NCI-H2171 (cell line): ENCODE measurements around the gene GNAT2.

Experiments used
- DNase-seq: peaks from one replicate; lab custom pipeline; 2025; lab: John Stamatoyannopoulos, UW

Gene GNAT2

DNA sequence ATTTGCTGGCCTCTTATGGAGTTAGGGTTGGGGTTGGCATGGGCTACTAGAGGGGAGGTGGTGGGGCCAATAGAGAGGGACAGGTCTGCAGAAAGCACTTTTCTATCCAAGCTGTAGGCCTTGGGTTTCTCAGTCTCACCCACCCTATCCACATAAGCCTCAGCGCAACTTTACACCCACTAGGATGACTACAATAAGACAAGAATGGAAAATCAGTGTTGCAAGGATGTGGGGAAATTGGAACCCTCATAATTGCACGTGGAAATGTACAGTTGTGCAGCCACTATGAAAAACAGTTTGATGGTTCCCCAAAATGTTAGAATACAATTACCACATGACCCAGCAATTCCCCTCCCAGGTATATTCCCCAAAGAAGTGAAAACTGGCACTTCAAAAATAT, 22.4 kb upstream of the GNAT2 start:
- no peak for DNase-seq

DNA sequence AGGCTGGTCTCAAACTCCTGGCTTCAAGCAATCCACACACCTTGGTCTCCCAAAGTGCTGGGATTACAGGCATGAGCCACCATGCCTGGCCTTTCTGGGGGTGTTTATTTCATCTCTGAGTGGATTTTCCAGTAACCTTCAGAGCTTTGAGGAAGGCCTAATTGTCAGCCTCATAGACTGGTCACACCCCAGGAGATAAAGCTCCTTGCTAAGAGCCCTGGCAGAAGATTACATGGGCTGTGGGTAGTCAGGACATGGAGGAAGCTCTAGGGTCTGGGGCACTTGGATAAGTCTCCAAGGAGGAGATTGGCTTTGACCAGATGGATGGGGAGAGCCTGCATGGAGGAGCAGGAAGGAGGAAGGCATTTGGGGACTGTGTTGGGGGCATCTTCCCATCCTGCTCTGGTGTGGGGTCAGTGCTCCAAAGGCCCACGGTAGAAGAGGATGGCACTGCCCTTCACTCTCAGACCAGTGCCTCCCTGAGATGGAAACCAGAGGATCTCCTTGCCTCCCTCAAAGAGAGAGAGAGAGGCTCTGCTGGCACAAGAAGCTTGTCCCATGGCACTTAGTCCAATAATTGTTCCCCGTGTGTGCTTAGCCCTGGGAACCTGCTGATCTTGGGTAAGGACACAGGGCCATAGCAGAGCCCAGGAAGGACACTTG, 21.8 kb upstream of the GNAT2 start:
- DNase-seq = no peak

- no peak for DNase-seq
These were observed 21.0 kb upstream of the GNAT2 start for GRCh38 chr1:109640285-109640865.

GRCh38 chr1:109639841-109640184, 20.4 kb upstream of the GNAT2 start:
- no peak for DNase-seq

DNA sequence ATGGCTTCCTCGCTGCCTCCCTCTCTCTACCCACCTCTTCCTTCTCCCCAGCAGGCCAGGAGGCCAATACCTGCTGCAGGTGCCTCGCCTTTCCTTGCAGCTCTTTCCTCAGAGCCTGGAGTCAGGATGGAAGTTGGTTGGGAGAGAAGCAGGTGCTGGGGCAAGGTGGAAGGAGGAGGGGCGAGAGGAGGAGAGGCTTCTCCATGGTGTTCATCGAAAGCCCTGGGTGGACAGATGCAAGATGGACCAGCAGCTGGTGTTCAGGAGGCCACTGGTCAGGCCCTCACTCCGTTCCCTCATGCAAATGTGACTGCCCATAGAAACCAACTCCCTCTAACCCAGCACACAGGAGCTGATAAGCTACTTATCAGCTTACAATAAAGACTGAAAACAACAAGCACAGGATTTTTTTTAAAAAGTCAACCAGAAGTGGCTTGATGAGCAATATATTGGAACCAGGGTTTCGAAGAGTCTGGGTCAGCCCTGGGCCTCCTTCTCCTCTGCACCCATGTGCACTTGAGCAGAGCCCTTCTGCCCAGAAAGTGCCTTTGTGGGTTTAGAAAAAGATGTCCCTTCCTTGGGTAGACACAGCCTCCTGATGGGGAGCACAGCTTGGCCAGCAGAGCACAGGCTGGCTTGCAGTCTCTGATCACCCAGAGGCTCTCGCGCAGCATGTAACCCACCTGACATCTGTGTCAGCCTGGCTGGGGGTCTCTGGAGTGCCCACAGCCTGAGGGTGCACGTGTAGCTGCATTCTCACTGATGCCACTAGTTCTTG, 19.8 kb upstream of the GNAT2 start:
- DNase-seq = no peak

GRCh38 chr1:109637446-109637845, 18.0 kb upstream of the GNAT2 start:
- DNase-seq = no peak

DNA sequence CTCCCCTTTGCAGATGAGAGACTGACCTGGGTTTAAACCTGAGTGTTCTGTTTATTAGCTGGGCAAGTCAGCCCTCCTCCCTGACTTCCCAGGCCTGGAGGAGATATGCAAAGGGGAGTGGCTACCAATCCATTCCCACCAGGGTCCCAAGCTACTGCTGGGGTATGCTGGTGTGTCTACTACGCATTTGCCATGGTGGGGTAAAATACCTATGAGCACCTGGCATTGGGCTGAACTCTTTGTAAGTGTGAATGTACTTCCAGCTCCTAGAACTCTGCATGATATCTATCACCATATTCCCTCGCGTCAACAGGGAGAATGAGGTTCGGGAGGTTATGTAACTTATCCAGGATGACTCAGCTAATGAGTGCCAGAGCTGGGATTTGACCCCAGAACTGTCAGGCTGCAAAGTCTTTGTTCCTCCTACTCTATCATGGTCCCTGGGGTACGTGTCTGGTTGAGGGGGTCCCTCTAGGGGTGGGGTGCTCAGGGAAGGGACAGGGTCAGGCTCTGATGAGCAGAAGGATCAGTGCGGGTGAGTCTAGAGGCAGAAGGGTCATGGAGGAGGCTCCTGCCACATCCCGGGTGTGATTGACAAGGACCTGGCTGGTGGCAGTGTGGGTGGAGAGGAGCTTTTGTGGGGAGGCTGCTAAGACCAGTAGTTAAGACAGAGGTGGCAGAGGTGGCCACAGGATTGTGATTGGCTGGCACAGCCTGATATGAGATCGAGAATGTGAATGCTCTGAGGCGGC, 17.0 kb upstream of the GNAT2 start:
- DNase-seq = no peak

- no peak for DNase-seq
These were observed 16.4 kb upstream of the GNAT2 start for GRCh38 chr1:109635862-109636200.

DNA sequence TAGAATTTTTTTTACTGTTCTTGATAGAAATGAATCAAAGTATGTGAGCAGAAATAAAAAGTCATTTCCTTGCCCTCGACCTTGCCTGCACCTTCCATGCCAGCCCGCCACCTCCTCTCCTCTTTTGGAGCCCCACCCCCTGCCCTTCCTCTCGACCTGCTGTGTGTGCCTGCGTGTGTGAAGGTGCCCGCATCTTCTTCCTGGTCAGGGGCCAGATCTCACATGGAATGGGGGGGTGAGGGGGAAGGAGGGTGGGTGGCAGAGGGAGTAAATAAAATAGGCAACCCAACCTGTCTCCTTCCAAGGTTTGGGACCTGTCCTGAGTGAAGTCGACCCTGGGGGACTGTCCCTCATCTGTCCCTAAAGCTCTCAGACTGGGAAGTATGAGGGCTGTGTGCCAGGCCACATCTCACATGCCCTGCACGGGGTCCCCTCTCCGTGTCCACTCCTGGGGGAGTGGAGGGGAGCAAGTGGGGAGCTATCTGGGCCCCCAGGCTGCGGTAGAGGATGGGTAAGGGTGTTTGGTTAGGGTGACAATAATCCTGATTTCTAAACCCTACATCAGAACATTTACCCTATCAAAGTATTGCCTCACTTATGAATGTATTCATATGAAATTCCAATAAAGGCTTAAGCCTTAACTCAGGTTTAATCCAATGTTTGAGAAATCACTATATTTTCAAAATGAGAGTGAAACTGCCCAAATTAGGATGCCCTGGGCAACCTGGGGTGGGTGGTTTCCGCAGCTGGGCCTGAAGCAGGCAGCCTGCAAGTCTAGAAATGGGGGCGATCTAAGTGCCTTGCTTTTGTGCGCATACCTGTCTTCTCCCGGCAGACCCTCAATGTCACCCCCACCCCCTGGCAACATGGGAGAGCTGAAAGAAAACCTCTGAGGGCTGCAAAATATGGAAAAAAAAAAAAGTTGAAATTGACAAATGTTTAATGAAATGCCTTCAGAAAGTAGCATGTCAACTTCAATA, 15.6 kb upstream of the GNAT2 start:
- DNase-seq = no peak

- no peak for DNase-seq
These were observed 14.9 kb upstream of the GNAT2 start for GRCh38 chr1:109634292-109634691.

- DNase-seq = peak; percentile 81
These were observed 13.4 kb upstream of the GNAT2 start for GRCh38 chr1:109632671-109633346.

DNA sequence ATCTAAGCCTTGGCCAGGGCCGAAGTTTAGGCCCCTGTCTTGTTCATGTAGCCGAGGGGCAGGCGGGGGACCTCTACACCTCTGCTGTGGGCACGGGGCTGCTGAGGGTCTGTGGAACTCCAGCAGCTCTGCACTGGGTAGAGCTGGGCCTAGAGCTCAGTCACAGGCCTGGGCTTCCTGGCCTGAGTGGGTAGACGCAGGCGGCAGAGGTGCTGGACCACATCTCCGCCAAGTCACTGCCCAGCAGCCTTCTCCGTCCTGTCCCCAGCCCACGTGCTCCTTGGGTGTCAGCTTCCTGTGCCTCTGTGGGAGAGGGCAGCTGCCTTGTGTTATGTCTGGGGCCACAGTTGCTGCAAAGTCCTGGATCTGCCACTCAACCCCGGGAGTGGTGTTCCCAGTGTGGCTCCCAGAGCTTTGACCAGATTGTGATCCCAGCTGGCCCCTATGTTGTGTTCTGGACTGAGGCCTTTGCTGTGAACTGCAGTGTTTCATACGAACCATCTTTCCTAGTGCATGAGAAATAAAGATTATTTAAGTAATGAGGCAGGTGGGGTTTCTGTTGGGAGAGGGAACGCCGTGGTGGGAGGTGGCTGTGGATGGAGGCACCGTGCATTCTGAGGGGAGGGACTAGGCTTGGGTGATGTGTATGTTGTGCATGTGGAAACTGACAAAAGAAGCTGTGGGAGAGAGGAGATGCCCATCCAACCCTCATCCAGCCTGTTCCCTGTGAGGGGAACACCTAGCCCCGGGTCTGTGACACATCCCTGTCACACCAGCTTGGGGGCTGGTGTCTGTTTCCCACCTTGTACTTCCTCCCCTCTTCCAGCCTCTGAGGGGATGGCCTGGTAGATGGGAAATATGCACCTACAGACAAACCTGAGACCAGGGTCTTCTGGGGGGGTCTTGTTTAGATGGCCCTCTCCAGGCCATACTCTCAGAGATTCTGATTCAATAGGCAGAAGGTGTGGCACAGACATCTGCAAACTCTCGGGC, 12.4 kb upstream of the GNAT2 start:
- DNase-seq = no peak

- no peak for DNase-seq
These were observed 11.6 kb upstream of the GNAT2 start for GRCh38 chr1:109630898-109631512.

DNA sequence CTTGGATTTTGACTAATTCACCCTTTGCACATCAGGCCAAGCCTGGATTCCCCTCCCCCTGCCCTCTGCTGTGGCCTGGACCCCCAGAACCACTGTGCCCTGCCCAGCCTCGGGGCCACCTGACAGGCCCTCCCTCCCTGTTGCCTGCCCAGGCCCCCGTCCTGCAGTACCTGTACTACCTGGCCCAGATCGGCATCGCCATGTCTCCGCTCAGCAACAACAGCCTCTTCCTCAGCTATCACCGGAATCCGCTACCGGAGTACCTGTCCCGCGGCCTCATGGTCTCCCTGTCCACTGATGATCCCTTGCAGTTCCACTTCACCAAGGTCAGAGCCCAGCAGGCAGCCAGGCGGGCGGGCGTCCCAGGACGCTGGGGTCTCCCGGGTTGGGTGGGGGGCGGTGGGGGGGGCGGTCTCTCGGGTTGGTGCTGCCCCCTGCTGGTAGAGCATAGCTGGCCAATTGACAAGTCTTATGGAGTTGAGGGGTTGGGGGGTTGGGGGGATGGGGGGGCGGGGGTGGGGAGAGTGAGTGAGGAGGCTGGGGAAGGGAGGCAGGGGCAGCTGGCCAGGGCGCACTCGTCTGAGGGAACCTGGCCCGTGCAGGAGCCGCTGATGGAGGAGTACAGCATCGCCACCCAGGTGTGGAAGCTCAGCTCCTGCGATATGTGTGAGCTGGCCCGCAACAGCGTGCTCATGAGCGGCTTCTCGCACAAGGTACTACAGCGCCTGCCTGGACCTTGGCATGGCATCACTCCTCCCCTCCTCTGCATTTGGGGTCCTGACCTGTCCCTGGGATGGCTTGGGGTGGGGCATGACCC, 10.9 kb upstream of the GNAT2 start:
- DNase-seq = no peak

DNA sequence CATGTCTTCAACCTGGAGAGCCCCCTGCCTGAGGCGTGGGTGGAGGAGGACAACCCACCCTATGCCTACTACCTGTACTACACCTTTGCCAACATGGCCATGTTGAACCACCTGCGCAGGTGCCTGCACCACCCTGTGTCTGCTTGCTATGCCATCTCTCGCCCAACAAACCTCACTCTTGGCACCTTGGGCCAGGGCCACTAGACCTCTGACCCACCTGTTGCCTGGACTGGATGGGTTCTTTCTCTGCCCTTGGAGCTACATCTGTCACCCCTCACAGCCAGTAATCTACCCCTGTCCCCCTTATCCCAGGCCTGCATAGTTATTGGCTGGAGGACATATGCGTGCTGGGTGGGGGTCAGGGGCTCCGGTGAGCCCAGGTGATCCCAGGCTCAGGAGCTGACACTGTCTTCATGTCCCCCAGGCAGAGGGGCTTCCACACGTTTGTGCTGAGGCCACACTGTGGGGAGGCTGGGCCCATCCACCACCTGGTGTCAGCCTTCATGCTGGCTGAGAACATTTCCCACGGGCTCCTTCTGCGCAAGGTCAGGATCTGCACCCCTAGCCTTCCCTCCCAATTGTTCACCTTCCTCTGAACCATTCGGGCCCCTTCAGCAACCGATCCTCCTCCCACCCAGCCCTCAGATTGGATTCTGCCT, 10.1 kb upstream of the GNAT2 start:
- DNase-seq = no peak

DNA sequence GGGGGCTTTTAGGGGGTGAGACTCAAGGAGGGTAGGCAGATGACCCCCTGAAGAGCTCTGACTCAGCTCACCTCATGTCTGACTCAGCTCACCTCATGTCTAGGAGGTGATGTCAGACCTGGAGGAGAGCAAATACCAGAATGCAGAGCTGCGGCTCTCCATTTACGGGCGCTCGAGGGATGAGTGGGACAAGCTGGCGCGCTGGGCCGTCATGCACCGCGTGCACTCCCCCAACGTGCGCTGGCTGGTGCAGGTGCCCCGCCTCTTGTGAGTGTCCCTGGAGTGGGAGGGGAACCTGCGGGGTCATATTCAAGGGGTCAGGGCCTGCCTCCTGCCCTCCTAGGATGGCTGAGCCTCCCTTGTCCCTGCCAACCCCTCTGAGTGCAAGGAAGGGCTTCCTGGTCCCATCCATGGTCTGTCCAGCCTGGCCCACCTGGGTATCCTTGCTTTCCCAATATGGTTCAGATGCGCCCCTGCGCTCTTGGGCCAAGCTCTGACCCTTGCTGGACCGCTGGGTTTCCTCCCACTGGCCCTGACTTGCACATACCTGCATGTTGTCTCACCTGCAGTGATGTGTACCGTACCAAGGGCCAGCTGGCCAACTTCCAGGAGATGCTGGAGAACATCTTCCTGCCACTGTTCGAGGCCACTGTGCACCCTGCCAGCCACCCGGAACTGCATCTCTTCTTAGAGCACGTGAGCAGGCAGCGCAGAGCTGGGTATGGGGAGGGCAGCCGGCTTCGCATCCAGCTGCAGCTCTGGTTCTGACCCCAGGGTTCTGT, 9.3 kb upstream of the GNAT2 start:
- no peak for DNase-seq
